Endodermal cell (in vitro differentiated cells): ENCODE results near the gene SLC13A5. TPM values are rescaled to one million over a fixed set of nuclear protein-coding genes. Genes with fewer than 3 reads are reported as not detected.
A peak's percentile ranks its signal among the peaks of the same experiment; 100 is the strongest.

Experiments
- DNase-seq: peaks from one replicate; pipeline ENCODE4 v3.0.0-alpha.2; 2017
- H3K27ac ChIP-seq: 2 replicates; pipeline ENCODE4 v1.5.1; 2013; ENCODE audit warnings: mild to moderate bottlenecking, low read depth, low read length, moderate library complexity
- H3K27me3 ChIP-seq: 2 replicates; pipeline ENCODE4 v1.6.1; 2013; ENCODE audit warnings: mild to moderate bottlenecking, low read length, moderate library complexity; ENCODE audit not compliant: insufficient read depth, control insufficient read depth, poor library complexity, severe bottlenecking
- H3K36me3 ChIP-seq: 2 replicates; pipeline ENCODE4 v1.7.0; 2013; ENCODE audit warnings: mild to moderate bottlenecking, low read length, moderate library complexity; ENCODE audit not compliant: control insufficient read depth, insufficient read depth
- H3K4me1 ChIP-seq: one replicate; pipeline ENCODE4 v1.7.0; 2013; ENCODE audit warnings: low read length; ENCODE audit not compliant: control insufficient read depth, insufficient read depth
- H3K4me3 ChIP-seq: 2 replicates; pipeline ENCODE4 v1.5.1; 2013; ENCODE audit warnings: mild to moderate bottlenecking, low read length, moderate library complexity
- H3K9ac ChIP-seq: 2 replicates; pipeline ENCODE4 v1.6.1; 2013; ENCODE audit warnings: mild to moderate bottlenecking, low read length, moderate library complexity; ENCODE audit not compliant: poor library complexity, severe bottlenecking; ENCODE audit errors: extremely low read depth
- H3K9me3 ChIP-seq: 2 replicates; pipeline ENCODE4 v1.6.1; 2013; ENCODE audit warnings: mild to moderate bottlenecking, low read length, moderate library complexity; ENCODE audit not compliant: control insufficient read depth
- H3K27ac Mint-ChIP-seq: 2 replicates; pipeline ENCODE4 v1.8.0; 2020; ENCODE audit warnings: mixed read lengths
- H3K27me3 Mint-ChIP-seq: 2 replicates; pipeline ENCODE4 v1.8.0; 2021; ENCODE audit warnings: mild to moderate bottlenecking, mixed read lengths; ENCODE audit not compliant: insufficient read depth
- H3K36me3 Mint-ChIP-seq: 2 replicates; pipeline ENCODE4 v1.8.0; 2020; ENCODE audit warnings: low read depth, mixed read lengths
- H3K4me1 Mint-ChIP-seq: 2 replicates; pipeline ENCODE4 v1.8.0; 2020; ENCODE audit warnings: mixed read lengths
- H3K4me3 Mint-ChIP-seq: 2 replicates; pipeline ENCODE4 v1.8.0; 2020; ENCODE audit warnings: mild to moderate bottlenecking, moderate library complexity, mixed read lengths
- H3K9me3 Mint-ChIP-seq: 2 replicates; pipeline ENCODE4 v1.8.0; 2020; ENCODE audit warnings: mild to moderate bottlenecking, mixed read lengths
- WGBS, 2 experiments: methylation state at CpG; one replicate each; pipeline versions ENCODE4 v1.1.5 to v1.1.7; 2013; ENCODE audit warnings: missing lambda C conversion rate in 2 of 2, mixed read lengths in 1 of 2; ENCODE audit not compliant: insufficient coverage in 1 of 2, insufficient read length in 1 of 2; 5-methylcytosine and 5-hydroxymethylcytosine counted together
- total RNA-seq, 2 donors: library from RNA; stranded (reverse); fragmentation: NEBNext Ultra II Directional in 1 of 2; extraction: Animal tissue kit (Norgen Biotek cat#: 25700) in 1 of 2; gene quantifications; 2 replicates in 1 of 2; 3 replicates in 1 of 2; pipeline ENCODE4 v1.2.1, GENCODE V29; 2021
- TF ChIP-seq, protein P1 (sequence below): fragments of 200-600 bp; sonication (generic); conservative IDR thresholded peaks from 2 replicates; pipeline ENCODE4 v1.5.0; 2021; ENCODE audit warnings: antibody characterized with exemption, mild to moderate bottlenecking

Gene SLC13A5
- total RNA-seq, 2 donors from 2014 or later: 3.9 to 8.4 TPM

GRCh38 chr17:6651354-6651918 lies 61.7 kb downstream of the SLC13A5 start, which contains the start of the genes C17orf100 and MED31:
Gene C17orf100, plus strand, starts transcription at chr17:6651762. Its CDS starts 152 bp downstream, at chr17:6651914.
Gene MED31, minus strand, starts transcription at chr17:6651605. Its CDS starts 77 bp downstream, at chr17:6651528.
- Mint-ChIP-seq H3K27ac (peak within 1 kb of the TSS; percentile 98), H3K4me1 (peaks cover 31% of the 10 kb centered on the region)

DNA sequence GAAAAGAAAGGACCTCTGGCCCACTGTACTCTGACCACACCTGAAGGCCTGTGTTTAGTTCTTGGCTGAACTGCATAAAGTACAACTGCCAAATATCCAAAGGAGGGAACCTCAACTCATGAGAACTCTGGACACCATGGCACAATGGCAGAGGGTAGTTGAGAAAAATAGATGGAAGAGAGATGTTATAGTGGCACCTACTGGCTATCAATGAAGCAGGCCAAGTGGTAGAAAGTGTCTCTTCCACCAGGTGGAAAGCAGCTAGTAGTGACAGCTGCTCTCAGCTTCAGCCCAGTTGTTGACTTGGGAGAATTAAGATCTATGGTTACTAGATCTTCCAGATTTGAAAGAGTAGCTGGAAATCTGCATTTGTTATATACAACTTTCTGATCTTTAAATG lies 65.0 kb downstream of the SLC13A5 start:
- Mint-ChIP-seq H3K9me3 (no peaks in the 10 kb centered on the region), H3K27me3 (peaks cover 13% of the 10 kb centered on the region), H3K4me3 (no peak overlapping the region), H3K27ac (no peak overlapping the region), H3K36me3 (peaks cover 23% of the 10 kb centered on the region), H3K4me1 (peaks cover 14% of the 10 kb centered on the region)
- Histone ChIP-seq H3K27me3 (peaks cover 2% of the 10 kb centered on the region), H3K4me1 (peaks cover 3% of the 10 kb centered on the region), H3K9me3 (no peaks in the 10 kb centered on the region), H3K4me3 (no peak overlapping the region), H3K9ac (no peak overlapping the region), H3K36me3 (peaks cover 58% of the 10 kb centered on the region), H3K27ac (no peak overlapping the region)
- no peak for DNase-seq
- TF ChIP-seq, protein P1, sequence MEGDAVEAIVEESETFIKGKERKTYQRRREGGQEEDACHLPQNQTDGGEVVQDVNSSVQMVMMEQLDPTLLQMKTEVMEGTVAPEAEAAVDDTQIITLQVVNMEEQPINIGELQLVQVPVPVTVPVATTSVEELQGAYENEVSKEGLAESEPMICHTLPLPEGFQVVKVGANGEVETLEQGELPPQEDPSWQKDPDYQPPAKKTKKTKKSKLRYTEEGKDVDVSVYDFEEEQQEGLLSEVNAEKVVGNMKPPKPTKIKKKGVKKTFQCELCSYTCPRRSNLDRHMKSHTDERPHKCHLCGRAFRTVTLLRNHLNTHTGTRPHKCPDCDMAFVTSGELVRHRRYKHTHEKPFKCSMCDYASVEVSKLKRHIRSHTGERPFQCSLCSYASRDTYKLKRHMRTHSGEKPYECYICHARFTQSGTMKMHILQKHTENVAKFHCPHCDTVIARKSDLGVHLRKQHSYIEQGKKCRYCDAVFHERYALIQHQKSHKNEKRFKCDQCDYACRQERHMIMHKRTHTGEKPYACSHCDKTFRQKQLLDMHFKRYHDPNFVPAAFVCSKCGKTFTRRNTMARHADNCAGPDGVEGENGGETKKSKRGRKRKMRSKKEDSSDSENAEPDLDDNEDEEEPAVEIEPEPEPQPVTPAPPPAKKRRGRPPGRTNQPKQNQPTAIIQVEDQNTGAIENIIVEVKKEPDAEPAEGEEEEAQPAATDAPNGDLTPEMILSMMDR: peak; percentile 66

More at GRCh38 chr17:6651354-6651918, 61.7 kb downstream of the SLC13A5 start, which contains the start of the genes C17orf100 and MED31:
- Histone ChIP-seq H3K4me1 (peaks cover 3% of the 10 kb centered on the region), H3K4me3 (peak within 1 kb of the TSS; percentile 98), H3K36me3 (peaks cover 25% of the 10 kb centered on the region), H3K9me3 (no peaks in the 10 kb centered on the region), H3K9ac (peak within 1 kb of the TSS; percentile 97), H3K27ac (peak within 1 kb of the TSS; percentile 96), H3K27me3 (peaks cover 31% of the 10 kb centered on the region)
- Mint-ChIP-seq H3K4me3 (peak within 1 kb of the TSS; percentile 98), H3K36me3 (peaks cover 11% of the 10 kb centered on the region), H3K27me3 (peaks cover 43% of the 10 kb centered on the region), H3K9me3 (no peaks in the 10 kb centered on the region)
- DNase-seq: peak; percentile 100
- WGBS, 2 experiments: 4 to 6% methylated on average over 10 to 35 of the region's 35 CpGs
- TF ChIP-seq, protein P1: no peak

DNA sequence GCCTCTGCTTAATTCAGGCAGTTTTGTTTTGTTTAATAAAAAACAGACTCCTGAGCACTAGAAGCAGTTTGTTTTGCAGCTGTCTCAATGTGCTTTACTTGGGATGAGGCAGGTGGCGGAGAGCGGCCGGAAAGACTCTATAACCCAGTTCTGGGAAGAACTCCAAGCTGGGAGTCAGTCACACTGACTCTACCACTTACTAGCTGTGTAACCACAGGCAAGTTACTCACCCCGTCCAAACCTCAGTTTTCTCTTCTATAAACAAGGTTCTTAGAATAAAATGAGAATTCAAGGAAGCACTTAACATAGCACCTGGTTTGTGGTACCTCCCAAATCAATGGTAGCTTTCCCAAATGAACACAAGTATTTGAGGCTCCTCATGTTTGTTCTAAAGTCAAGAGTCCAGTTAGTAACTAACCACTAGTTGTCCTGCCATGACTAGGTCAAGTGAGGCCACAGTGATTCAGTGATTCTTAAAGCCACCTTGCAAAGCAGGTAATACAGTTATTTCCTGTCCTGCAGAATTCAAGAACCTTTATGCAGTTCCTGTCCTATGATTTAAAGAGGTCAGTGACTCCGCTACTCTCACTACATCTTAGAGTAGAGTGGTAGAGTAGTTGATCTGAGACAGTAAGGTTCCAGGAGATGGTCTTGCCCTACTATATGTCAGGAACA lies 69.6 kb downstream of the SLC13A5 start:
- H3K36me3 Mint-ChIP-seq: peaks cover 25% of the 10 kb centered on the region

More for the DNA sequence above, 69.6 kb downstream of the SLC13A5 start:
- H3K36me3 ChIP-seq: peaks cover 58% of the 10 kb centered on the region
- Mint-ChIP-seq H3K4me1 (peaks cover 18% of the 10 kb centered on the region), H3K9me3 (no peaks in the 10 kb centered on the region), H3K27me3 (no peaks in the 10 kb centered on the region), H3K27ac (no peak overlapping the region), H3K4me3 (no peak overlapping the region)
- H3K9ac ChIP-seq: no peak overlapping the region
- no peak overlapping the region for H3K4me3 ChIP-seq
- WGBS, 2 experiments: 85 to 100% methylated on average over 3 to 5 of the region's 5 CpGs
- no peak overlapping the region for H3K27ac ChIP-seq
- TF ChIP-seq, protein P1: no peak
- no peaks in the 10 kb centered on the region for H3K27me3 ChIP-seq
- DNase-seq: no peak
- H3K4me1 ChIP-seq: peaks cover 12% of the 10 kb centered on the region
- no peaks in the 10 kb centered on the region for H3K9me3 ChIP-seq
